HepG2 (cell line): ENCODE results near the gene AAMP. TPM values are rescaled to one million over a fixed set of nuclear protein-coding genes. Genes with fewer than 3 reads are reported as not detected.

Source experiments
- CHD4 ChIP-seq: fragments of 200-600 bp; sonication (generic); IDR thresholded peaks from 2 replicates; pipeline ENCODE4 v1.7.0; 2017; ENCODE audit warnings: mild to moderate bottlenecking, low read length, borderline replicate concordance
- HMG20B ChIP-seq: conservative IDR thresholded peaks from 2 replicates; pipeline ENCODE4 v1.6.1; 2016; ENCODE audit warnings: missing genetic modification reagents, missing compliant biosample characterization
- HOXA3 ChIP-seq: sonication (generic); formaldehyde crosslinking; IDR thresholded peaks from 2 replicates; pipeline ENCODE4 v1.5.0; 2020; ENCODE audit warnings: missing genetic modification reagents
- HOXA7 ChIP-seq: sonication (generic); formaldehyde crosslinking; IDR thresholded peaks from 2 replicates; pipeline ENCODE4 v1.8.1; 2022; ENCODE audit warnings: mild to moderate bottlenecking, missing genetic modification reagents, moderate library complexity
- LCORL ChIP-seq, 2 experiments: fragments of 450-650 bp in 1 of 2; sonication (generic) in 1 of 2; formaldehyde crosslinking in 1 of 2; IDR thresholded peaks; 2 replicates each; pipeline versions ENCODE4 v1.5.0 to v1.6.1; 2017 to 2020; ENCODE audit warnings: antibody characterized with exemption in 1 of 2, missing genetic modification reagents in 1 of 2
- MED8 ChIP-seq: sonication (generic); formaldehyde crosslinking; IDR thresholded peaks from 2 replicates; pipeline ENCODE4 v1.8.1; 2023; ENCODE audit warnings: mild to moderate bottlenecking, missing genetic modification reagents; ENCODE audit not compliant: insufficient replicate concordance
- MIER3 ChIP-seq: IDR thresholded peaks from 2 replicates; pipeline ENCODE4 v1.6.1; 2016; ENCODE audit warnings: missing compliant biosample characterization, borderline replicate concordance
- MYC ChIP-seq: sonication (generic); formaldehyde crosslinking; IDR thresholded peaks from 2 replicates; pipeline ENCODE4 v1.9.0; 2021; ENCODE audit warnings: missing genetic modification reagents, borderline replicate concordance
- NAIF1 ChIP-seq: sonication (generic); formaldehyde crosslinking; IDR thresholded peaks from 2 replicates; pipeline ENCODE4 v1.5.0; 2020; ENCODE audit warnings: mild to moderate bottlenecking, missing genetic modification reagents, borderline replicate concordance
- NFKB2 ChIP-seq: sonication (generic); formaldehyde crosslinking; IDR thresholded peaks from 2 replicates; pipeline ENCODE4 v1.4.0; 2020; ENCODE audit warnings: missing genetic modification reagents, borderline replicate concordance
- NR3C1 ChIP-seq: sonication (generic); formaldehyde crosslinking; IDR thresholded peaks from 2 replicates; pipeline ENCODE4 v1.4.0; 2020; ENCODE audit warnings: missing genetic modification reagents
- NRL ChIP-seq: sonication (generic); formaldehyde crosslinking; IDR thresholded peaks from 2 replicates; pipeline ENCODE4 v1.5.0; 2020; ENCODE audit warnings: missing genetic modification reagents, mild to moderate bottlenecking, moderate library complexity, borderline replicate concordance
- PLRG1 ChIP-seq: fragments of 450-650 bp; conservative IDR thresholded peaks from 2 replicates; pipeline ENCODE4 v1.6.1; 2016
- SNAPC2 ChIP-seq: sonication (generic); formaldehyde crosslinking; IDR thresholded peaks from 2 replicates; pipeline ENCODE4 v1.8.1; 2022; ENCODE audit warnings: mild to moderate bottlenecking, missing genetic modification reagents
- SRF ChIP-seq: IDR thresholded peaks from 2 replicates; pipeline ENCODE4 v1.6.1; 2011; ENCODE audit warnings: mild to moderate bottlenecking, low read depth, low read length, moderate library complexity
- SRSF1 ChIP-seq: fragments of 200-400 bp; formaldehyde crosslinking; optimal IDR thresholded peaks from 2 replicates; pipeline ENCODE3; 2017; ENCODE audit warnings: mild to moderate bottlenecking, low read depth, low read length, moderate library complexity
- SYNCRIP ChIP-seq: fragments of 200-400 bp; formaldehyde crosslinking; IDR thresholded peaks from 2 replicates; pipeline ENCODE4 v1.6.1; 2018; ENCODE audit warnings: mild to moderate bottlenecking, low read depth, low read length; ENCODE audit not compliant: insufficient read depth
- TCF7 ChIP-seq: sonication (generic); IDR thresholded peaks from 2 replicates; pipeline ENCODE4 v1.6.1; 2016; ENCODE audit warnings: antibody characterized with exemption, low read depth
- TEAD3 ChIP-seq: optimal IDR thresholded peaks from 2 replicates; pipeline ENCODE3; 2016; ENCODE audit warnings: borderline replicate concordance
- ZMYM2 ChIP-seq: sonication (generic); formaldehyde crosslinking; IDR thresholded peaks from 2 replicates; pipeline ENCODE4 v1.8.0; 2022; ENCODE audit warnings: mild to moderate bottlenecking, missing genetic modification reagents
- ZMYM3 ChIP-seq: sonication (generic); formaldehyde crosslinking; IDR thresholded peaks from 2 replicates; pipeline ENCODE4 v1.5.1; 2020; ENCODE audit warnings: mild to moderate bottlenecking, missing genetic modification reagents
- ZNF12 ChIP-seq: sonication (generic); formaldehyde crosslinking; IDR thresholded peaks from 2 replicates; pipeline ENCODE4 v1.5.0; 2020; ENCODE audit warnings: missing genetic modification reagents
- ZNF234 ChIP-seq: sonication (generic); formaldehyde crosslinking; conservative IDR thresholded peaks from 2 replicates; pipeline ENCODE4 v1.5.1; 2020; ENCODE audit warnings: mild to moderate bottlenecking, missing genetic modification reagents
- ZNF563 ChIP-seq: sonication (generic); formaldehyde crosslinking; IDR thresholded peaks from 2 replicates; pipeline ENCODE4 v1.8.0; 2022; ENCODE audit warnings: mild to moderate bottlenecking, moderate library complexity, missing genetic modification reagents
- ZNF577 ChIP-seq: sonication (generic); formaldehyde crosslinking; IDR thresholded peaks from 2 replicates; pipeline ENCODE4 v1.4.0; 2020; ENCODE audit warnings: mild to moderate bottlenecking, low read depth, missing genetic modification reagents, borderline replicate concordance
- ZNF768 ChIP-seq: sonication (generic); formaldehyde crosslinking; IDR thresholded peaks from 2 replicates; pipeline ENCODE4 v1.4.0; 2020; ENCODE audit warnings: missing genetic modification reagents
- ZNF83 ChIP-seq: sonication (generic); formaldehyde crosslinking; IDR thresholded peaks from 2 replicates; pipeline ENCODE4 v1.4.0; 2020; ENCODE audit warnings: missing genetic modification reagents, mild to moderate bottlenecking, borderline replicate concordance
- polyA plus RNA-seq, 8 experiments: library from polyadenylated mRNA; depleted of rRNA in 3 of 8; stranded (reverse) in 7 of 8; unstranded in 1 of 8; fragments of >200 nt; fragmentation: Illumina TruSeq in 4 of 8; extraction: Trizol in 4 of 8; gene quantifications; 2 replicates each; pipeline versions ENCODE4 v1.2.1 to v1.2.3, GENCODE V29; 2011 to 2016; ENCODE audit warnings: low read depth in 4 of 8, missing spikeins in 1 of 8, mixed read lengths in 1 of 8; ENCODE audit not compliant: insufficient read depth in 1 of 8
- total RNA-seq, 5 experiments: library from RNA; depleted of rRNA; stranded (reverse); fragments of >200 nt; fragmentation: Illumina TruSeq; extraction: Trizol; gene quantifications; 2 replicates each; pipeline ENCODE4 v1.2.3, GENCODE V29; 2016; ENCODE audit warnings: low read depth in 1 of 5
- TF ChIP-seq, protein P1 (sequence below): sonication (generic); formaldehyde crosslinking; IDR thresholded peaks from 2 replicates; pipeline ENCODE4 v1.4.0; 2020; ENCODE audit warnings: missing genetic modification reagents
- TF ChIP-seq, protein P2 (sequence below): sonication (generic); formaldehyde crosslinking; IDR thresholded peaks from 2 replicates; pipeline ENCODE4 v1.5.0; 2020; ENCODE audit warnings: missing genetic modification reagents, mild to moderate bottlenecking, borderline replicate concordance

The AAMP gene
- total and polyA plus RNA-seq, 2 of the 13 experiments (the other 11 are each of a cell fraction or from before 2014, with no cell fraction given): 110 to 186 TPM

- TF ChIP-seq LCORL (IDR thresholded peaks at IDR 0.05) (no peak), LCORL (CRISPR knock-in tag; IDR thresholded peaks at IDR 0.05) (peak; percentile 31; the same call in 1 of the 2 replicates), ZNF577 (CRISPR knock-in tag) (no peak), TEAD3 (CRISPR knock-in tag) (no peak), MYC (CRISPR knock-in tag) (no peak), ZMYM3 (CRISPR knock-in tag) (peak; percentile 93), CHD4 (0 out of 2 replicates have a peak, but pooled peaks have one; percentile 46), SRF (no peak), ZNF234 (CRISPR knock-in tag) (no peak), NRL (peak; percentile 93), SRSF1 (no peak), HMG20B (CRISPR knock-in tag) (no peak), HOXA7 (CRISPR knock-in tag) (no peak), SNAPC2 (no peak), HOXA3 (CRISPR knock-in tag) (peak; percentile 54), TCF7 (no peak), SYNCRIP (no peak), ZNF83 (CRISPR knock-in tag) (no peak), ZMYM2 (CRISPR knock-in tag) (peak; percentile 69), ZNF768 (CRISPR knock-in tag) (peak; percentile 76; the same call in 1 of the 2 replicates), MED8 (CRISPR knock-in tag) (no peak), PLRG1 (no peak), NAIF1 (CRISPR knock-in tag) (0 out of 2 replicates have a peak, but pooled peaks have one; percentile 47), NFKB2 (CRISPR knock-in tag) (no peak; the same call in 1 of the 2 replicates), ZNF12 (CRISPR knock-in tag) (0 out of 2 replicates have a peak, but pooled peaks have one; percentile 32), NR3C1 (no peak), ZNF563 (CRISPR knock-in tag) (0 out of 2 replicates have a peak, but pooled peaks have one; percentile 11), MIER3 (CRISPR knock-in tag) (no peak)
- TF ChIP-seq, protein P1, sequence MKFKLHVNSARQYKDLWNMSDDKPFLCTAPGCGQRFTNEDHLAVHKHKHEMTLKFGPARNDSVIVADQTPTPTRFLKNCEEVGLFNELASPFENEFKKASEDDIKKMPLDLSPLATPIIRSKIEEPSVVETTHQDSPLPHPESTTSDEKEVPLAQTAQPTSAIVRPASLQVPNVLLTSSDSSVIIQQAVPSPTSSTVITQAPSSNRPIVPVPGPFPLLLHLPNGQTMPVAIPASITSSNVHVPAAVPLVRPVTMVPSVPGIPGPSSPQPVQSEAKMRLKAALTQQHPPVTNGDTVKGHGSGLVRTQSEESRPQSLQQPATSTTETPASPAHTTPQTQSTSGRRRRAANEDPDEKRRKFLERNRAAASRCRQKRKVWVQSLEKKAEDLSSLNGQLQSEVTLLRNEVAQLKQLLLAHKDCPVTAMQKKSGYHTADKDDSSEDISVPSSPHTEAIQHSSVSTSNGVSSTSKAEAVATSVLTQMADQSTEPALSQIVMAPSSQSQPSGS (CRISPR knock-in tag): 0 out of 2 replicates have a peak, but pooled peaks have one; percentile 11
- TF ChIP-seq, protein P2, sequence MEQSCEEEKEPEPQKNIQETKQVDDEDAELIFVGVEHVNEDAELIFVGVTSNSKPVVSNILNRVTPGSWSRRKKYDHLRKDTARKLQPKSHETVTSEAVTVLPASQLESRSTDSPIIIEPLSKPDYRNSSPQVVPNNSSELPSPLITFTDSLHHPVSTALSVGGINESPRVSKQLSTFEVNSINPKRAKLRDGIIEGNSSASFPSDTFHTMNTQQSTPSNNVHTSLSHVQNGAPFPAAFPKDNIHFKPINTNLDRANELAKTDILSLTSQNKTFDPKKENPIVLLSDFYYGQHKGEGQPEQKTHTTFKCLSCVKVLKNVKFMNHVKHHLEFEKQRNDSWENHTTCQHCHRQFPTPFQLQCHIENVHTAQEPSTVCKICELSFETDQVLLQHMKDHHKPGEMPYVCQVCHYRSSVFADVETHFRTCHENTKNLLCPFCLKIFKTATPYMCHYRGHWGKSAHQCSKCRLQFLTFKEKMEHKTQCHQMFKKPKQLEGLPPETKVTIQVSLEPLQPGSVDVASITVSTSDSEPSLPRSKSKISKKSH (CRISPR knock-in tag): peak; percentile 81
Observed at GRCh38 chr2:218284106-218284811, 14.3 kb upstream of the AAMP start (continued).
